Smooth muscle cell (in vitro differentiated cells): ENCODE results near the gene RPL36. TPM values are rescaled to one million over a fixed set of nuclear protein-coding genes. Genes with fewer than 3 reads are reported as not detected.

Experiments used
- DNase-seq: peaks from one replicate; lab custom pipeline; 2025; ENCODE audit not compliant: unreplicated experiment; lab: John Stamatoyannopoulos, UW
- H2AFZ ChIP-seq: fragments of 200-600 bp; sonication (generic); 2 replicates; pipeline ENCODE4 v1.6.0; 2016; ENCODE audit warnings: antibody characterized with exemption, low read depth, mild to moderate bottlenecking
- H3F3A ChIP-seq: fragments of 200-600 bp; sonication (generic); 2 replicates; pipeline ENCODE4 v1.6.0; 2017; ENCODE audit warnings: antibody characterized with exemption, low read depth
- H3K27ac ChIP-seq: fragments of 200-600 bp; sonication (generic); 2 replicates; pipeline ENCODE4 v1.5.1; 2016; ENCODE audit warnings: low read depth, mild to moderate bottlenecking
- H3K27me3 ChIP-seq: fragments of 200-600 bp; sonication (generic); 2 replicates; pipeline ENCODE4 v1.6.1; 2016; ENCODE audit warnings: low read depth, mild to moderate bottlenecking
- H3K36me3 ChIP-seq: fragments of 200-600 bp; sonication (generic); 2 replicates; pipeline ENCODE4 v1.5.1; 2016; ENCODE audit warnings: low read depth
- H3K4me1 ChIP-seq: fragments of 200-600 bp; sonication (generic); 2 replicates; pipeline ENCODE4 v1.5.1; 2016; ENCODE audit warnings: low read depth
- H3K4me2 ChIP-seq: fragments of 200-600 bp; sonication (generic); 2 replicates; pipeline ENCODE4 v1.6.0; 2016; ENCODE audit warnings: mild to moderate bottlenecking
- H3K4me3 ChIP-seq: fragments of 200-600 bp; sonication (generic); 2 replicates; pipeline ENCODE4 v1.5.1; 2016; ENCODE audit warnings: mild to moderate bottlenecking
- H3K79me2 ChIP-seq: fragments of 200-600 bp; sonication (generic); 2 replicates; pipeline ENCODE4 v1.6.0; 2016; ENCODE audit warnings: low read depth, mild to moderate bottlenecking
- H3K9ac ChIP-seq: fragments of 200-600 bp; sonication (generic); 2 replicates; pipeline ENCODE4 v1.6.0; 2016; ENCODE audit warnings: low read depth
- H3K9me3 ChIP-seq: fragments of 200-600 bp; sonication (generic); replicated peaks from 2 replicates; pipeline ENCODE4 v1.5.1; 2016; ENCODE audit warnings: low read depth
- H4K20me1 ChIP-seq: fragments of 200-600 bp; sonication (generic); 2 replicates; pipeline ENCODE4 v1.6.0; 2016; ENCODE audit warnings: low read depth
- WGBS: methylation state at CpG from one replicate; pipeline ENCODE4 v1.1.7; 2016; ENCODE audit warnings: low lambda C conversion rate; 5-methylcytosine and 5-hydroxymethylcytosine counted together
- polyA plus RNA-seq: library from polyadenylated mRNA; unstranded; fragments of >200 nt; fragmentation: Nextera tagmentation; extraction: Ambion mirVana; gene quantifications from 2 replicates; pipeline ENCODE4 v1.2.1, GENCODE V29; 2016
- total RNA-seq: library from RNA; depleted of rRNA; stranded (reverse); fragments of >200 nt; gene quantifications from 2 replicates; pipeline ENCODE4 v1.2.3, GENCODE V29; 2014
- TF ChIP-seq, protein P1 (sequence below): fragments of 200-600 bp; sonication (generic); IDR thresholded peaks from 2 replicates; pipeline ENCODE4 v1.5.1; 2017; ENCODE audit warnings: borderline replicate concordance, mild to moderate bottlenecking, antibody characterized with exemption; ENCODE audit not compliant: insufficient read depth, poor library complexity, severe bottlenecking

RPL36 gene
- total and polyA plus RNA-seq, 2 experiments from 2014 or later = 641 to 1,079 TPM

DNA sequence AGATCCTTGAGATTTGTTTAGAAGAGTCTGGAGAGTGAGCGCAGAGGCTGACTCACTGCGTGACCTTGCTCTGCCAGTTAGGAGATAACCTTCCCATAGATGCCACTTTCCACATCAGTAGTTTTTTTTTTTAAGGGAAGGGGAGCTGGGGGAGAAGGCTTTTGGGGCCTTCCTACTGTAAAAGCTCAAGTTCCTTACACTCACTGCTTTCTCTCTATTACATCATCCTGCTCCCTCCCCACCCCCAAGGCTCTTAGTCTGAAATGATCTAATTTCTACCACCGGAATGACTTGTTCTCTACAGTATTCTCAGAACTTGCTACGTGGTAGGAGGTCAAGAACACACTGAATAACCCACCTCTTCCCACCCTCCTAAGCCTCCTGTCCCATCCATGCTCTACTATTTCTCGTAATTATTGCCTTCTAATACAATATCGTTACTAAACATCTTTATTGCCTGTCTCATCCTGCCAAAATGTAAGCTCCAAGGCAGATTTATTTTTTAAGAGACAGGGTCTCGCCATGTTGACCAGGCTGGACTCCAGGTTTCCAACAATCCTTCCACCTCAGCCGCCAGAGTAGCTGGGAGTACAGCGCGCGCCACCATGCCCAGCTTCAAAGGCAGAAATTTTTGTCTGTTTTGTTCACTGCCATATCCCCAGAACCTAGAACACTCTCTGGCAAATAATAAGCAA, 28.6 kb downstream of the RPL36 start:
- 10% methylated on average over 11 of the region's 11 CpGs for WGBS
- no peaks in the 10 kb centered on the region for H3K27me3 ChIP-seq
- no peaks in the 10 kb centered on the region for H3K36me3 ChIP-seq
- no peaks in the 10 kb centered on the region for H3K9me3 ChIP-seq
- H3K4me3 ChIP-seq = peak overlapping the region; percentile 64
- no peak overlapping the region for H2AFZ ChIP-seq
- peak overlapping the region; percentile 94 for H3K9ac ChIP-seq
- peaks cover 51% of the 10 kb centered on the region for H3K79me2 ChIP-seq
- peaks cover 12% of the 10 kb centered on the region for H3F3A ChIP-seq
- TF ChIP-seq, protein P1, sequence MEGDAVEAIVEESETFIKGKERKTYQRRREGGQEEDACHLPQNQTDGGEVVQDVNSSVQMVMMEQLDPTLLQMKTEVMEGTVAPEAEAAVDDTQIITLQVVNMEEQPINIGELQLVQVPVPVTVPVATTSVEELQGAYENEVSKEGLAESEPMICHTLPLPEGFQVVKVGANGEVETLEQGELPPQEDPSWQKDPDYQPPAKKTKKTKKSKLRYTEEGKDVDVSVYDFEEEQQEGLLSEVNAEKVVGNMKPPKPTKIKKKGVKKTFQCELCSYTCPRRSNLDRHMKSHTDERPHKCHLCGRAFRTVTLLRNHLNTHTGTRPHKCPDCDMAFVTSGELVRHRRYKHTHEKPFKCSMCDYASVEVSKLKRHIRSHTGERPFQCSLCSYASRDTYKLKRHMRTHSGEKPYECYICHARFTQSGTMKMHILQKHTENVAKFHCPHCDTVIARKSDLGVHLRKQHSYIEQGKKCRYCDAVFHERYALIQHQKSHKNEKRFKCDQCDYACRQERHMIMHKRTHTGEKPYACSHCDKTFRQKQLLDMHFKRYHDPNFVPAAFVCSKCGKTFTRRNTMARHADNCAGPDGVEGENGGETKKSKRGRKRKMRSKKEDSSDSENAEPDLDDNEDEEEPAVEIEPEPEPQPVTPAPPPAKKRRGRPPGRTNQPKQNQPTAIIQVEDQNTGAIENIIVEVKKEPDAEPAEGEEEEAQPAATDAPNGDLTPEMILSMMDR = no peak
- H3K27ac ChIP-seq = peak overlapping the region; percentile 98
- peaks cover 10% of the 10 kb centered on the region for H3K4me1 ChIP-seq
- no peak for DNase-seq
- peaks cover 46% of the 10 kb centered on the region for H4K20me1 ChIP-seq
- peak overlapping the region; percentile 96 for H3K4me2 ChIP-seq

DNA sequence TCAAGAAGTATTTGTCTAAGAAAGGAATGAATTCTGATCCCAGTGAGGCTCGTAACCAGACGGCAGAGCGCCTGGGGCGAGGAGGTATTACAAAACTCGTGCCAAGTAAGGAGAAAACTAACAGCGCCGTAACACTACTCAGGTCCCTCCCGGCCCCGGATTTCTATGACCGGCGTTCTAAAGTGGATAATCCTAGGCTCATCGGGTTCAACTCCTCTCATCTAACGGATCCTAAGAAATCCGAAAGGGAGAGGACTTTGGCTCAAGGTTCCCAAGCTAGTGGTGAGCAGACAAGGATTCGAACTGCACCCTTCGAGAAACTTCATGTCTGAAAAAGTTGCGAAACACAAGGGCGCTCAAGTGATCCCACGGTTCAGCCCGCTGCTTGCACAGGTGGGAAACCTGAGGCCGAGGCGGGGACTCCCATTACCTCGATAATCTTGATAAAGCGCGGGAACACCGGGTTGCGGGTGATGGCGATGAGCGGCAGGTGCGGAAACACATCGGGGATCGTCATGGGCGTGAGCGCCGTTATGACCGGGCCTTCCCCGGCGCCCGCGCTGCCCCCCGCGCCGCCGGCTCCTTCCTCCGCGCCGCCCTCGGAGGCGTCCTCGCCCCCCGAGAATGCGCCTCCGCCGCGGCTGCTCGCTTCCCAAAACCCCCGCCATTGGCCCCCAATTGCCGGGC, 29.3 kb downstream of the RPL36 start:
- no peak for DNase-seq
- Histone ChIP-seq H3K36me3 (no peaks in the 10 kb centered on the region), H3F3A (peaks cover 12% of the 10 kb centered on the region), H2AFZ (no peak overlapping the region), H3K4me1 (peaks cover 10% of the 10 kb centered on the region), H4K20me1 (peaks cover 39% of the 10 kb centered on the region), H3K27ac (peak overlapping the region; percentile 98), H3K9me3 (no peaks in the 10 kb centered on the region), H3K79me2 (peaks cover 45% of the 10 kb centered on the region), H3K9ac (peak overlapping the region; percentile 94), H3K27me3 (no peaks in the 10 kb centered on the region), H3K4me3 (peak overlapping the region; percentile 64), H3K4me2 (peak overlapping the region; percentile 96)
- 1% methylated on average over 29 of the region's 58 CpGs for WGBS
- TF ChIP-seq, protein P1 = no peak

DNA sequence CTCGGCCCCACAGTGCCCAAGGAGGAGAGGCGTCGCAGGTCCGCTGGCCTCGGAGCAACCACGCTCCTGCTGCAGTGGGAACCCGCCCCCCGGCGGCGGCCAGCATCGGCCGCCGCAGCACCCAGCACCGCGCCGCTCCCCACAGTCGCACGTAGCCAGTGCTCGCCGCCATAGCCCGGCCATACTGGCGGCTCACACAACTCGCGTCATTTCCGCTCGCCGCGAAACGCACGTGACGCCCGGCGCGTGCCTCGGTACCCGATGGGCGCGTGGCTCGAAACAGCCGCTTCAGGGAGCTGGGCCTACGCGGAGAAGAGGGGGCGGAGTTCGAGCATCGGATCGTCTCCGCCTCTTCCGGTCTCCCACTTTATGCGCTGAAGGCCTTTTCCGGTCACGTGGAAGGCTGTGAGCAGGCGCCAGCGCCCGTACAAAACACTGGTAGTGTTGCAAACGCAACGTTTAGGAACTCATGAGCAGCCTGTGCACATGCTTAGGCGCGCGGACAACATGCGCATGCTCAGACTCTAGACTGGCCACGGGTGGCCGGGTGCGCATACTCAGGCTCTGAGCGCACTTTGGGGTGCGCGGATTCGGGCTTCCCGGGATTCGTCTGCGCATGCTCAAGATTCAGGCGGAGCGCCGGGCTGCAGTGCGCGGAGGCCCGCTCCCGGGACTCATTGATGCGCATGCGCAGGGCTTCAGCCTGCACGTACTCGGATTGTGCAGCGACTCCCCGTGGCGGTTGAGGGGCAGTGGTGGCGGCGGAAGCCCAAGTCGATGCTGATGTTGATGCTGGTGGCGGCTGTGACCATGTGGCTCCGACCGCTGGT, 30.1 kb downstream of the RPL36 start, which contains the start of the genes CATSPERD and LONP1:
CATSPERD (plus strand) TSS at position 677 of the 830 bp plus-strand sequence; CDS start at position 778, 101 bp downstream.
LONP1 (minus strand) TSS at position 186 of the 830 bp plus-strand sequence; CDS start at position 172, 14 bp downstream.
- Histone ChIP-seq H4K20me1 (peaks cover 32% of the 10 kb centered on the region), H3F3A (peaks cover 12% of the 10 kb centered on the region)
- TF ChIP-seq, protein P1 = peak; percentile 76

More for the DNA sequence above, 30.1 kb downstream of the RPL36 start, which contains the start of the genes CATSPERD and LONP1:
- Histone ChIP-seq H3K9me3 (no peaks in the 10 kb centered on the region), H3K9ac (peak within 1 kb of the TSS; percentile 94), H3K79me2 (peaks cover 37% of the 10 kb centered on the region), H3K4me2 (peak within 1 kb of the TSS; percentile 96), H3K27ac (peak within 1 kb of the TSS; percentile 98), H3K4me3 (peak within 1 kb of the TSS; percentile 64), H3K4me1 (peaks cover 10% of the 10 kb centered on the region), H3K27me3 (no peaks in the 10 kb centered on the region), H3K36me3 (no peaks in the 10 kb centered on the region), H2AFZ (peak within 1 kb of the TSS; percentile 75)
- peak; percentile 99 for DNase-seq
- under 1% methylated on average over 74 of the region's 90 CpGs for WGBS
